Measurements from ENCODE around the gene KIAA1755.

GRCh38 chr20:38167851-38168760 is 92.4 kb downstream of the KIAA1755 start:
- peak; percentile 57 for TF ChIP-seq POLR2A (IDR thresholded peaks at IDR 0.05)
- TF ChIP-seq CTCF (IDR thresholded peaks at IDR 0.05), result no peak
